Activated naive CD4-positive, alpha-beta T cell treated with anti-CD3 and anti-CD28 coated beads for 36 hours (primary cell): ENCODE results near the gene RFX3. TPM values are rescaled to one million over a fixed set of nuclear protein-coding genes. Genes with fewer than 3 reads are reported as not detected.

Experiments
- CTCF ChIA-PET: fragments of 350-600 bp; sonication (Branson Sonifier 250); formaldehyde crosslinking; loops from one replicate; lab custom pipeline; 2021; ENCODE audit warnings: antibody characterized with exemption; lab: Charles Lee
- DNase-seq: peaks from one replicate; pipeline ENCODE4 v3.0.0-alpha.2; 2020
- H3K27ac Mint-ChIP-seq: one replicate; pipeline ENCODE4 v1.8.0; 2021; ENCODE audit warnings: mild to moderate bottlenecking, mixed read lengths
- H3K27me3 Mint-ChIP-seq: one replicate; pipeline ENCODE4 v1.8.0; 2021; ENCODE audit warnings: low read depth, mixed read lengths
- H3K36me3 Mint-ChIP-seq: one replicate; pipeline ENCODE4 v1.8.0; 2021; ENCODE audit warnings: low read depth, mixed read lengths
- H3K4me1 Mint-ChIP-seq: one replicate; pipeline ENCODE4 v1.8.0; 2021; ENCODE audit warnings: low read depth, mixed read lengths
- H3K4me3 Mint-ChIP-seq: one replicate; pipeline ENCODE4 v1.8.0; 2021; ENCODE audit warnings: mild to moderate bottlenecking, moderate library complexity, mixed read lengths
- H3K9me3 Mint-ChIP-seq: one replicate; pipeline ENCODE4 v1.8.0; 2021; ENCODE audit warnings: mixed read lengths
- intact Hi-C: fragments of 100-400 bp; cut with micrococcal nuclease; formaldehyde crosslinking; loops from one replicate; pipeline ENCODE4 v1.15.1; 2023
- total RNA-seq, 2 experiments: library from RNA; stranded (reverse); gene quantifications; one replicate each; pipeline ENCODE4 v1.2.3, GENCODE V29; 2021

The RFX3 gene
- total RNA-seq, result 10 to 100 TPM; 11.0 to 12.7 TPM

DNA sequence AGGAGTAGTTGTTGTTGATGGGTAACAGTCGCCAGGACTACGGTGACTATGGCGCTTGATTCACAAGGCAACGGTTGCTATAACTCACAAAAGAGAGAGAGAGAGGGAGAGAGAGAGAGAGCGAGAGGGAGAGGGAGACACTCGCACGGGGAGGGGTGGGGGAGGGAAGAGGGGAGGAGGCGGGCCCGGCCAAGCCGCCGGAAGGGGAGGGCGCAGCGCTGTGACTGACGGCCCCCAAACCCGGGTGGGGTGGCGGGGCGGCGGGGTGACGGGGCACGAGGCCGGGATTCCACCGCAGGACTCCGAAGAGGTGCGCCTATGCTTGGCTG lies at the start of gene RFX3:
Gene RFX3, minus strand, starts transcription at position 166 of the 329 bp plus-strand sequence. CDS start 130,413 bp downstream, outside the sequence.
- intact Hi-C loops, result loop anchor here (1.0 to 5.0 kb wide), 17 partner anchors 58 to 1932 kb away; partner anchors contain the start of genes AK3, CDC37L1, PUM3 and SMARCA2
- H3K4me1 Mint-ChIP-seq, result peaks cover 34% of the 10 kb centered on the region
- no peaks in the 10 kb centered on the region for H3K9me3 Mint-ChIP-seq
- peak; percentile 94 for DNase-seq
- CTCF ChIA-PET, result interaction anchor here (2.3 kb wide), 1 partner anchor 48 kb away, joined by 14 read pairs; no protein-coding TSS in a partner anchor
- peak within 1 kb of the TSS; percentile 100 for H3K27ac Mint-ChIP-seq
- peaks cover 18% of the 10 kb centered on the region for H3K36me3 Mint-ChIP-seq
- H3K27me3 Mint-ChIP-seq, result no peaks in the 10 kb centered on the region
- H3K4me3 Mint-ChIP-seq, result peak within 1 kb of the TSS; percentile 93

DNA sequence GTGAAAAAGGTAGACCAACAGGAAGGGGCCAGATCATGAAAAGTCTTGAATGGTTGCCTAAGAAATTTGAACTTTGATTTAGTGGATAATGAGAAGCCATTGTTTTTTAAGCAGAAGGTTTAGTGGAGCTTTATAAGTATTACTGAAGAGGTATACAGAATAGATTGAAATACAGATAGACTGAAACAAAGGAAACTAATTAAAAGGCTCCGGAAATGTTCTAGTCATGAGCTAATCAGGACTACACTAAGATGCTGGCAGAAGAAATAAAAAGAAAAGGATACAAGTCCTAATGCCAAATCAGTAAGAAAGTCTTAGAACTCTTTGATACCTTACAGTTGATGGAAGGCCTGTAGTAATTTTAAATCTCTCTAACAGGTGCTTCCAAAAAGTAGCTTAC lies 45.7 kb upstream of the RFX3 start:
- H3K27ac Mint-ChIP-seq, result no peak overlapping the region
- CTCF ChIA-PET, result no interaction called here
- H3K36me3 Mint-ChIP-seq, result peaks cover 3% of the 10 kb centered on the region
- intact Hi-C loops, result no loop called here
- no peaks in the 10 kb centered on the region for H3K27me3 Mint-ChIP-seq
- H3K4me1 Mint-ChIP-seq, result peaks cover 2% of the 10 kb centered on the region
- no peaks in the 10 kb centered on the region for H3K9me3 Mint-ChIP-seq
- DNase-seq, result no peak
- H3K4me3 Mint-ChIP-seq, result no peak overlapping the region

DNA sequence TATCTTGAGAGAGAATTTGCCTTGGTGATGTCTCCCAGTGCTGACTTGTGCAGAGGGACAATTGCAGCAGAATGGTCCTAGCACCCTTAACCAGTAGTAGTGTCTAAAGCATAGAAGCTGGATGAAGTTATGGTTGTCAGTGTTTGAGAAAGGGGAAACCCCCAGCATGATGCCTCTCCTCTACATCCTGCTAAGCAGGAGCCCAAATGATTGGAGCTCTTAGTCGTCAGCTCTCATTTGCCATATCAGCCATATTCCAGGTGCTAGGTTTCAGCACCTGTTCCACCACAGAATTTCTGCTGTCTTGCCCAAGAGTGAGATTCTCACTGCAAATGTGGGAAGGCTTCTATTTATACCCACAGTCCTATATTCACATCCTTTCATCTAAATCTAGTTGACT lies 43.7 kb upstream of the RFX3 start:
- Mint-ChIP-seq H3K27me3 (no peaks in the 10 kb centered on the region), H3K4me3 (no peak overlapping the region), H3K27ac (no peak overlapping the region), H3K36me3 (no peaks in the 10 kb centered on the region), H3K4me1 (peaks cover 2% of the 10 kb centered on the region), H3K9me3 (no peaks in the 10 kb centered on the region)
- CTCF ChIA-PET, result no interaction called here
- intact Hi-C loops, result no loop called here
- peak; percentile 7 for DNase-seq

DNA sequence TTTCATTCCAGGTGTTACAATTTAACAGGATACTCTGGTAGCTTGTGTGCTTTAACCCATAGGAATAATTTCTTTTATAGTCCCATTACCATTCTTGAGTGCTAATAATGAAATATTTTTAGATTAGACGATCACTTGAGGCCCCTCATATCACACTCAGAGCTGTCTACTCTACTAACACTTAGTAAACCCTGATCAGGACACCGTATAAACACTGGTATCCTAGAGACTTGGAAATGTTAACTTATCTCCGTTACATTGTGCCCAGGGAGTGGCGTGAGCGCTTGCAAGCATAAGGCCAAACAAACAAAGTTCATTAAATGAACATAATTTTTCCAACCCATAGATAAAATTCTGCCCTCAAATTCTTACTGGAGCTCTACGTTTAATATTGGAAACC lies 42.2 kb upstream of the RFX3 start:
- Mint-ChIP-seq H3K27me3 (no peaks in the 10 kb centered on the region), H3K36me3 (no peaks in the 10 kb centered on the region), H3K4me1 (peaks cover 2% of the 10 kb centered on the region), H3K9me3 (no peaks in the 10 kb centered on the region), H3K4me3 (no peak overlapping the region), H3K27ac (no peak overlapping the region)
- DNase-seq, result no peak
- CTCF ChIA-PET, result no interaction called here
- intact Hi-C loops, result no loop called here

DNA sequence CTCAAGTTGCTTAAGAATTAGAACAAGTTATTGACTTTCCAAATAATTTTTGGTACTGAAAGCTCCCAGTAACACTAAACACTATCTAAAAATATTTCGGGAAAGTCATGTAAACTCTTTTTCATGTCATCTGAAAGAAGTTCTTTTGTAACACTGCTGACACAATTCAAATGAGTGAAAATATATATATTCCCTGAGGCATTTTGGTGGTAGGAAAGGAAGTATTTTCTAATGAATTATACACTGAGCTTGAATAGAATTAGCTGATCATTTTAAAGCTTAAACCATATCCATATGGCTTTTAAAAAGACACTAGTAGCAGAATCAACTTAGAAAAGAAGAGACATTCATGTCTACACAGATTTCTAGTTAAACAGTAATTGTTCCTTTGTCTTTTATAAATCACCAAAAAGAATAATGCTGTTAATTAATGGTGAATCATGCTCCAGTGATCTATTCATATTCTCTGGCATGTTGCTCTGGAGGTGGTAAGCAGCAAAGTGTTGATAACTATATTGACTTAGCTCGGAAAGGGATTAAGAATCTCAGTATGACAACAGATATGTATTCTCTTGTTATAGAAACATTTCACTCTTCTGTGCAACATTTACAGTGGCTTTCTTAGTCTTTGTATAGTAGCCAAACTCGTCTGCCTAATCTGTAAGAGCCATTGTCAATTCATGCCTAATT lies 27.4 kb upstream of the RFX3 start:
- Mint-ChIP-seq H3K9me3 (peaks cover 1% of the 10 kb centered on the region), H3K27ac (no peak overlapping the region), H3K4me3 (no peak overlapping the region), H3K36me3 (peaks cover 34% of the 10 kb centered on the region), H3K27me3 (no peaks in the 10 kb centered on the region), H3K4me1 (no peaks in the 10 kb centered on the region)
- DNase-seq, result no peak
- CTCF ChIA-PET, result no interaction called here
- intact Hi-C loops, result no loop called here

DNA sequence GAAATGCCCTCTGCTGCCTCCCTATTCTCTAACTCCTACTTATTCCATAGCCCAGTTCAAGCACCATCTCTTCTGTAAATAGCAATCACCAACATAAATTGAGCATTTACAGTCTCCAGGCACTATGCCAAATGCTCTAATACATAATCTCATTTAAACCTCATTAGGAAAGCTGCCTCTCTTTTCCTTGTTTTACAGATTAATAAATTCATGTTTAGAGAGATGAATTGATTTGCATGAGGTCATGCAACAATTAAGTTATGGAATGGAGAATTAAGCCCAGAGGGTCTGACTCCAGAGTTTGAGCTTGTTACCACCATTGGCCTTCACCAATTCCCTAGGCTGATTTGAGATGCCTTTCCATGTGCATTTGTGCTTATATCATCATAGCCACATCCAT lies 23.4 kb upstream of the RFX3 start:
- intact Hi-C loops, result no loop called here
- DNase-seq, result no peak
- H3K27ac Mint-ChIP-seq, result no peak overlapping the region
- no peaks in the 10 kb centered on the region for H3K9me3 Mint-ChIP-seq
- CTCF ChIA-PET, result interaction anchor here (0.6 kb wide), 1 partner anchor 1236 kb away, joined by 4 read pairs; no protein-coding TSS in a partner anchor
- no peak overlapping the region for H3K4me3 Mint-ChIP-seq
- no peaks in the 10 kb centered on the region for H3K27me3 Mint-ChIP-seq
- peaks cover 7% of the 10 kb centered on the region for H3K4me1 Mint-ChIP-seq
- H3K36me3 Mint-ChIP-seq, result peaks cover 16% of the 10 kb centered on the region

DNA sequence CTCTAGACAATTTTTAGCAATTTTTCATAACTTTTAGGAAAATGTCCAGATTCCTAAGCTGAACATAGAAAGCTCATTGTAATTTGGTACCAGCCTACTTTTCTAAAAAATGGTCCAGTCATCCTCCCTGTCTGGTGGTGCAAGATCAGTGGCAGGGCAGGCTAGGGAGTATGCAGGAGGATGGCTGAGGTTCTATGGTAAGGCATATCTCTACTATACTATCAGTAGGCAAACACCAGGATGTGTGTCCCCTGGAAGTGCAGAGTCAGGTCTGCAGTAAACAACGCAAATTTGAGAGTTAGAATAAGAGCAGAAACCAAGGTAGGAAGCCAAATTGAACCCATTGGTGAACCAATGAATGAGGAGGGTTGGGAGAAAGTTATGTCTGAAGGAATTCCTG lies 22.8 kb upstream of the RFX3 start:
- CTCF ChIA-PET, result interaction anchor here (0.6 kb wide), 1 partner anchor 1237 kb away, joined by 4 read pairs; no protein-coding TSS in a partner anchor

DNA sequence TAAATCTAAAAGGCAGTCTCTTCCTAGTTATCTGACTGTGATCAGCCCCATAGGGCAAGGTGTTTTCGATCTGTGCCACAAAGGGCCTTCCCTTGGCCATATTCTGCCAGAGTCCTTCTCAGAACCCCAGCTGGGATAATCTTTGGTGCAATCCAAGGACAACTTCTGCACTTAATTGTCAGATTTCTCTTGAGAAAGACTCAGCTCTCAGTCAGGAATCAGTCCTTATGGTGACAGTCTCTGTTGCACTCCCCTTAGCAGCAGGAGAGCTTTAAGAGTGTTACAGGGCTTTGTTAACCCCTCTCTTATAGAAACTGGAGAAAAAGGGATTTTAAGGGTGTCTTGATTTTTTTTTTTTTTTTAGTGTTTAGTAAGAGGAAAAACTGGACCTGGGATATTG lies 15.4 kb upstream of the RFX3 start:
- CTCF ChIA-PET, result no interaction called here

More for the DNA sequence above, 22.8 kb upstream of the RFX3 start:
- DNase-seq, result no peak
- Mint-ChIP-seq H3K4me1 (peaks cover 13% of the 10 kb centered on the region), H3K27me3 (no peaks in the 10 kb centered on the region), H3K9me3 (no peaks in the 10 kb centered on the region), H3K36me3 (peaks cover 11% of the 10 kb centered on the region), H3K4me3 (no peak overlapping the region), H3K27ac (no peak overlapping the region)
- intact Hi-C loops, result no loop called here

DNA sequence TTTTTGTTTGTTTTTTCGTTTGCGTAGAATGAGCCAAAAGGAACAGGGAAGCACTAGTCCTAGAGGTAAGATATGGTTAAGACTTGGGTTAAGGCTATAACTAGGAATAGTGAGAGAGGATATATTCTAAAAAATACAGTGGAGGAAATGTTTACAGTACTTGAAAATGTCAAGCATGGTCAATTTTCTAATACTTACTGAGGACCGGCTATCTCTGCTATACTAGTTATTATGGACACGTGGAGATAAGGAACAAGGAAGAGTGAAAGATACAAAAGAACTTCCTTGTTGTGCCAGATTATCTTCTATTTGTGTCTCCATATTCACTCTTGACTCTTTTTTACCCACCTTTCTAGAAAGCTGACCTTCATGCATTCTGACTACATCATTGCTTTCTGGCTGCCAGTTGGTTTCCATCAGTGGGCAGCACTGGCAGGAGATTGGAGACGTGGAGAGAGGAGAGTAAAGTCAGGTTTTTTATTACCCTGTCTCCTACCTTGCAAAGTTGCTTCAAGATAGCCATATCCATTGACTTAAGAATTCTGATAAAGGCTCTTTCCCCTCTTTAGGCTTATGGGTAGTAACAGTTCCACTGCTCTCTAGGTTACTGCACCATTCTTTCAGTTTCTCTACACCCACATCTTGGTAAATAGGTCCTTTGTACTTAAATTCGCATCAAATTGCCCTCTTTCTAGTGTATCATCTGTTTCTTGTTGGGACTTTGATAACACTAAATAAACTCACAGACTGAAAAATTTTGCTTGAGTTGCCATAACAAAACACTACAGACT lies 9.0 kb upstream of the RFX3 start:
- H3K27me3 Mint-ChIP-seq, result no peaks in the 10 kb centered on the region
- H3K4me3 Mint-ChIP-seq, result no peak overlapping the region
- CTCF ChIA-PET, result no interaction called here
- H3K9me3 Mint-ChIP-seq, result peaks cover 4% of the 10 kb centered on the region
- peaks cover 38% of the 10 kb centered on the region for H3K4me1 Mint-ChIP-seq
- DNase-seq, result no peak
- intact Hi-C loops, result no loop called here
- peaks cover 16% of the 10 kb centered on the region for H3K36me3 Mint-ChIP-seq
- peak overlapping the region; percentile 32 for H3K27ac Mint-ChIP-seq

More for the DNA sequence above, 15.4 kb upstream of the RFX3 start:
- intact Hi-C loops, result no loop called here
- no peak overlapping the region for H3K27ac Mint-ChIP-seq
- H3K9me3 Mint-ChIP-seq, result peaks cover 4% of the 10 kb centered on the region
- H3K36me3 Mint-ChIP-seq, result no peaks in the 10 kb centered on the region
- no peak for DNase-seq
- H3K27me3 Mint-ChIP-seq, result no peaks in the 10 kb centered on the region
- no peak overlapping the region for H3K4me3 Mint-ChIP-seq
- H3K4me1 Mint-ChIP-seq, result peaks cover 24% of the 10 kb centered on the region

DNA sequence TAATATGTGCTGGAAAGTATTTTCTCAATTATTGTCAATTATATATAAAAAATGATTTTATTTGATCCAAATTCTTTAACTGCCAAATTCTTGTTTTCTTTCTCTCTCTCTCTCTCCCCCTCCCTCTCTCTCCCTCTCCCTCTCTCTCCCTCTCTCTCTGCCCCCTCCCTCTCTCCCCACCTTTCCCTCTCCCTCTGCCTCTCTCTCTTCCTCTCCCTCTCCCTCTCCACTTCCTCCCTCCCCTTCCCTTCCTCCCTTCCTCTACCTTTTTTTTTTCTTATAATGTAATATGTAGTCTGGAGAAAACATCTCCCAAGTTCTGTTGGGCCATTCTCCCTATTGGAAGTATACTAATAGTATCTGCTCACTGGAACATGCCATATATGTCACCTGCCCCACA lies 6.4 kb upstream of the RFX3 start:
- no peak for DNase-seq
- H3K27ac Mint-ChIP-seq, result no peak overlapping the region
- no peaks in the 10 kb centered on the region for H3K27me3 Mint-ChIP-seq
- H3K4me3 Mint-ChIP-seq, result no peak overlapping the region
- H3K9me3 Mint-ChIP-seq, result peaks cover 3% of the 10 kb centered on the region
- peaks cover 22% of the 10 kb centered on the region for H3K36me3 Mint-ChIP-seq
- CTCF ChIA-PET, result no interaction called here
- peaks cover 48% of the 10 kb centered on the region for H3K4me1 Mint-ChIP-seq
- intact Hi-C loops, result no loop called here

DNA sequence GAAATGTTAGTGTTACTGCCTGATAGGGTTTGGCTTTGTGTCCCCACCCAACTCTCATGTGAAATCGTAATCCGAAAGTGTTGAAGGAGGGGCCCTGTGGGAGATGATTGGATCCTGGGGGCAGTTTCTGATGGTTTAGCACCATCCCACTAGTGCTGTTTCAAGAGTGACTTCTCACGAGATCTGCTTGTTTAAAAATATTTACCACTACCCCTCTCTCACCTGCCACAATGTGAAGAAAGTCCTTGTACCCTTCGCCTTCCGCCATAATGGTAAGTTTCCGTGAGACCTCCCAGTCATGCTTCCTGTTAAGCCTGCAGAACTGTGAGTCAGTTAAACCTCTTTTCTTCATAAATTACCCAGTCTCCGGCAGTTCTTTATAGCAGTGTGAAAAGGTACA lies 2.6 kb upstream of the RFX3 start:
- Mint-ChIP-seq H3K36me3 (peaks cover 22% of the 10 kb centered on the region), H3K27me3 (no peaks in the 10 kb centered on the region), H3K4me1 (peaks cover 29% of the 10 kb centered on the region), H3K27ac (peak overlapping the region; percentile 100), H3K4me3 (peak overlapping the region; percentile 93), H3K9me3 (no peaks in the 10 kb centered on the region)
- DNase-seq, result peak; percentile 77
- intact Hi-C loops, result loop anchor here (1.0 to 5.0 kb wide), 14 partner anchors 50 to 1929 kb away; partner anchors contain the start of genes SPATA6L and VLDLR
- CTCF ChIA-PET, result interaction anchor here (2.7 kb wide), 1 partner anchor 60 kb away, joined by 12 read pairs; no protein-coding TSS in a partner anchor
